Activated CD4-positive, alpha-beta T cell treated with anti-CD3 and anti-CD28 coated beads for 4 hours (primary cell): ENCODE data around the gene TECTB.

Experiments used
- DNase-seq, 2 donors: peaks; one replicate each; pipeline ENCODE4 v3.0.0-alpha.2; 2020

The TECTB gene

DNA sequence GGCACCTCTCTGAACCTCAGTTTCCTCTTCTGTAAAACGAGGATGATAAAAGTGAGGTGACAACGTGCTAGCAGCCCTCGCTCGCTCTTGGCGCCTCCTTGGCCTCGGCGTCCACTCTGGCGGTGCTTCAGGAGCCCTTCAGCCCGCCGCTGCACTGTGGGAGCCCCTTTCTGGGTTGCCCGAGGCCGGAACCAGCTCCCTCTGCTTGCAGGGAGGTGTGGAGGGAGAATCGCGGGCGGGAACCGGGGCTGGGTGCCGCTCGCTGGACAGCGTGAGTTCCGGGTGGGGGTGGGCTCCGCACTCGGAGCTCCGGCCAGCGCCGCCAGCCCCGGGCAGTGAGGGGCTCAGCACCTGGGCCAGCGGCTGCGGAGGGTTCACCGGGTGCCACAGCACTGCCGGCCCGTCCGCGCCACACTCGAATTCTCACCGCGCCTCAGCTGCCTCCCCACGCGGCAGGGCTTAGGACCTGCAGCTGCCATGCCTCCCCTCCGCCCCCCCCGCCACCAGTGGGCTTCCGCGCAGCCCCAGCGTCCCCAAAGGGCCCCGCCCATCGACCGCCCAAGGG, 66.4 kb downstream of the TECTB start:
- no peak for DNase-seq

DNA sequence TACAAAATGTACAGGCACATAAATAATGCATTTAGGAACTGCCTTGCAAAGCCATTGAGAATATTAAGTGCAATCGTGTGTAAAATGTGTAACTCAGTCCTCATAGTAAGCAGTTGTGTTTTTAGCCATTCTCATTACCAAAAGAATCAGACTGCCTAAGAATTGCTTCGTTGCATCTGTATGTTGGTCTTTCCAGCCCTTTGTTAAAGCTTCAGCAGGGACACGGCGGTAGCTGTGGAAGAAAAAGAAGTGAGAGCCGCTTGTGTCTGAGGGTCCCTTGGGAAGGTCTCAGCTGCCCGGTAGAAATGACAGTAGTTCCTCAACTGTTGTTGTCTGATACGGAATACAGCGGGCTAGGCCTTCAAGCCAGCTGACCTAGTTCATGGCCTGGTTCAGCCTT, 67.9 kb downstream of the TECTB start:
- DNase-seq, result no peak

- no peak for DNase-seq
These were observed 68.8 kb downstream of the TECTB start for GRCh38 chr10:112352044-112352443.

DNA sequence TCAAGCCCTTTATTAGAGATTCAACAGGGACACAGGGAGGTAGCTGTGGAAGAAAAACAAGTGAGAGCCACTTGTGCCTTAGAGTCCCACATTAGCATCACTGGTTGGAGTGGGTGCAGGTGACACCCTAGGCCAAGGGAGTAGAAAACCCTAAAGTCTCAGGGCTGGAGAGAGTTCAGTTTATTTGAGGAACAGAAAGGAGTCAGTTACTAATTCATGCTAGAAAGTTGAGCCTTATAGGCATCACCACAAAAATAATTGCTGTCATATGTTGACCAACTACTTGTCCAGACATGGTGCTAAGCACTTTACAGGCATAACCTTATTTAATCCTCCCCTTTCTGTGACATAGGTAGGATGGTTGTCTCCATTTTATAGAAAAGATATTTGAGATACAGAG, 69.8 kb downstream of the TECTB start:
- no peak for DNase-seq
